ENCODE data around the gene IRX5.
A peak's percentile ranks its signal among the peaks of the same experiment; 100 is the strongest.

The IRX5 gene

DNA sequence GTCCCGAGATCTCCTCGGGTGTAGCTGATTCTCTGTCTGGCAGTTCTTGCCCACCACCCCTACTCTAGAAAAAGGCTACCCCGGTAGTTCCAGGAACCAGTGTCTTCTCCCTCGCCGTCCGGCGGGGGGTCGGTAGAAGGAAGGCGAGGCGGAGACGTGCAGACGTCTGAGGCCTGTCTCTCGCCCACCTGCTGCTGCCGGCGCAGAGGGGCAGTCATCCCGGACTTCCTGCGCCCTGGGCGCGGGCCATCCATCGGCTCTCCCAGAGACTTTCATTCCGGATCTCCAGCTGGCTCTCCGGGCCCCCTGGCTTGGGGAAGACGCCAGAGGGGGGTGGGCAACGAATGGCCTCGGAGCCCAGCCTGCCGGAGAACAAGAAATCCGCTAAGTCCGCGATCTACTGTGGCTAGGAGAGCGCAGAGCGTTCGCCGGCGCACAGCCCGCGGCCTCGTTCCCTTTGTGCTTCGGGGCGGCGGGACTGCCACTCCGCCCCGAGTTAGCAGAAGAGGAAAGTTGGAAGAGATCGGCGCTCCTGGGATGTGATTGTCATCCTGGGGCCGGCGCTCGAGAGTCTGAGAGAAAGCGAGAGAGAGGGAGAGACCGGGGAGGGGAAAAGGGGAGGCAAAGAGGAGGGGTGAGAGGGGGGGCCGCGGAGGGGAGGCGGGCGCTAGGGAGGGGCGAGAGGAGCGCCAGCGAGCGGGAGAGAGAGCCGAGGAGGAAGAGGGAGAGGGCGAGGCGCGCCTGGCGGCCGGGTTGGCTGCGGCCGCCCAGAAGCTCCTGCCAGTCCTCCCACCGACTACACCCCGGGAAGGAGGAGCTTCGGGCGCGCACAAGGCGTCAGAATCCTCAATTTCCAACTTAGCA, at the start of gene IRX5:
TSS of gene IRX5 (plus strand) at position 861 of the 864 bp plus-strand sequence. CDS start 334 bp downstream, outside the sequence.
- DNase-seq: peak; percentile 8

DNA sequence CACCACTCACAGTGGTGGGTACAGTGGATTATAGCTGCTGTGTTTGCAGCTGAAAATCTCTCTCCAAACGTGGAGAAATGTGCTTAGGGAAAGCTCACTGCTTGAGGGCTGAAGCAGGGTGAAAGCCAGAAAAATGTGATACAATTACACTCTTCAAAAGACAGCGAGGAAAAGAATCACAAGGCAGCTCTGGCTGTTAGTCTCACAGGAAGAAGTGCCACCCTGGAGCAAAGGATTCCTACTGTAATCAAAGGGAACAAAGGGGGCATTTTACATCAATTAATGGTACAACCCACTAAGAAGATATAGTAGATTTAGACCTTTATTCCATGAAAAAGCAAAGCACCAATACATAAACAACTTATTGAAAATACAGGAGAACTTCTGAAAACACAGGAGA, 48.1 kb upstream of the IRX5 start:
- DNase-seq: no peak

DNA sequence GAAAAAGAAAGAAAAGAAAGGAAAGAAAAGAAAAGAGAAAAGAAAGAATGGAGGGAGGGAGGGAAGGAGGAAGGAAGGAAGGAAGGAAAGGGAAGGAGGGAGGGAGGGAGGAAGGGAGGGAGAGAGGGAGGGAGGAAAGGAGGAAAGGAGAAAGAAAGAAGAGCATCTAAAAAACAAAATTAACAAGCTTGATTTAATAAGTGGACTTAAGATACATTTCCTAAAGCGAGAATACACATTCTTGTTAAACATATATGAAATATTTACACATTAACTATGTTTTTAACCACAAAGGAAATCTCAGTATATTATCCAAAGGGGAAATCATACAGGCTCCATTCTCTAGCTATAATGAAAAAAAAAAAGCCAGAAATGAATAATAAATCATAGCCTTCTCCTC, 47.3 kb upstream of the IRX5 start:
- DNase-seq: no peak

DNA sequence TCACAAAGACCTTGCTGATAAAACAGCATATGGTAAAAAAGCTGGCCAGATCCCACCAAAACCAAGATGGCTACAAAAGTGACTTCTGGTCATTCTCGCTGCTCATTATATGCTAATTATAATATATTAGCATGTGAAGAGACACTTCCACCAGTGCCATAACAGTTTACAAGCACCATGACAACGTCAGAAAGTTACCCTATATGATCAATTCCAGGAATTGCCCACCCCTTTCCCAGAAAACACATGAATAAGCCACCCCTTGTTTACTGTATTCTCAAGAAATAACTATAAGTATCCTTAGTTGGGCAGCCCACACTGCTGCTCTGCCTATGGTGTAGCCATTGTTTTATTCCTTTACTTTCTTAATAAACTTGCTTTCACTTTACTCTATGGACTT, 44.6 kb upstream of the IRX5 start:
- no peak for DNase-seq

DNA sequence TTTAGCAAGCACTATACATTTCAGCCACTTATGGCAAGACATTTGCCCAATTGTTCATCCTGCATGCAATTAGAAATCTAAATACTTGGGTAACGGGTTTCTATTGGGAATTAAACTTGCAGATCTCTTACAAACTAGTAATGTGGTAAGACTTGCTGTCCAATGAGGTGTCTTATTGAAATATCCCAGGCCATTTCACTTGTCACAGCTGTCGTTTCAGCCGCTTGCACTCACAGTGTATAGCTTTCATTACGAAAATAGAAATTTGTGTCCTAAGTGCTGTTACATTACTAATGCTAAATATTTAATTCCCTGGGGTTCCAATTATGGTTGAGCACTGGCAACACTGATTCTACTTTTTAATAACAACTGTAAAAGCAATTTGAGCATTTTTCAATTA, 40.3 kb upstream of the IRX5 start:
- no peak for DNase-seq

DNA sequence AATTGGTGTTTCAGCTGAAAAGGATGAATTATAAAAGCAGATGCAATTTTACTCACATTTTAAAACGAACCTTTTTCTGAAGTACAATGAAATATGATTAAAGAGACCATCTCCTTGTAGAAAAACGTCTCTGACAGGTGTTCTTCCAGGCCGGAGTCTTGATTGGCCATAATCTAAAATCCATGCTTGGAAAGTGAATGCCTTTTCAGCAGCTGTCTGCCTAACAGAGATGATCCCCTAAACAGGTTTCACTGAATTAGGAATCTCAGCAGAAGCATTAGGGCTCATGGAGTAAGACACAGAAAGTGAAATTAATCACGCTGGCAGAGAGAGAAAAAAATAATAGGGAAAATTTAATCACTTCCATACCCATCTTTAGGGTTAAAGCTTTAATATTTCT, 39.3 kb upstream of the IRX5 start:
- no peak for DNase-seq

DNA sequence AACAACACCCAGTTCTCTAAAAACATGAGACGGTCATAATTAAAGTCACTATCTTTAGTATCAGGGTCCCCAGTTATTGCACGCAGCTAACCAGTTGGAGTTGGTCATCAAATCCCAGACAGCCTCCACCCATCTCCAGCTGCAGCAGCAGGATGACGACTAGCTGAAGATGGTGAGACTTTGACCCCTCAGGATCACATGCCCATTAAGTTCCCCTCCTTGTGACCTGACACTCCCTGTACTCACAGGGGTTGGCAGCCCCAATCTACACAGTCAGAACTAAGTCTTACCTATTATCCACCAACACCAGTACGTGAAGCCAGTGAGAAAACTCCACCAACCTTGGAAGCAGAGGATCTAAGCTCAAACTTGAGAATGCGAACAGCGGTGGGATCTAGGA, 37.7 kb upstream of the IRX5 start:
- no peak for DNase-seq

DNA sequence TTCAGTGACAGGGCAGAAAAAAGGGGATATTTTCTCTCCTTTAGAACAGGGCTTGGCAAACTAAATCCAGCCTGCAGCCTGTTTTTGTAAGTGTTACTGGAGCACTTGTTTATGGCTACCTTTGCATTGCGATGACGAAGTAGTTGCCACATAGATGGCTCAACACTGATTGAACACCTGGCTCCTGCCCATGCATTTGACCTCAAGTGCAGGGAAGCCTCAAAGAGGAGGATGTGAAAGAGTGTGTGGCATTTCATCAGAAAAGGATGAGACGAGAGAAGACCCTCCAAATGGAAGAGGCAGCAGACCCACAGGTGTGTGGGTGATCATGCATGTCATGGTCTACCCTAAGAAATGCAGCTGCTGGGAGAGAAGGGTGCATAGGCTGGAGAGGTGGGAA, 32.7 kb upstream of the IRX5 start:
- no peak for DNase-seq

DNA sequence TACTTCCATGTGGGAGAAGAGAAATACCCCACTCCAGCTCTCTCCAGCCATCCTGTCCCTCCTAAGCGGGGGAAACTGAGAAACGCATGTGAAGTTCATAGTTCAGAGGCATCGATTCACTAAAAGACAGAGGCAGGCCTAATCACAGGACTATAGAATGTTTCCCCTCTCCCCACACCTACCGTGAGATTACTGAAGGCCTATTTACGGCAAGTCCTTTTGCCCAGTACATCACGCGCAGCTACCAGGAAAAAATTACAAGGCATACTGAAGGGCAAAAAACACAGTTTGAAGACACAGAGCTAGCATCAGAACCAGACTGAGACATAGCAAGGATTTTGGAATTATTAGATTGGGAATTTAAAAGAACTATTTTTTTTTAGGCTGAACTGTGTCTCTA, 29.1 kb upstream of the IRX5 start:
- no peak for DNase-seq

DNA sequence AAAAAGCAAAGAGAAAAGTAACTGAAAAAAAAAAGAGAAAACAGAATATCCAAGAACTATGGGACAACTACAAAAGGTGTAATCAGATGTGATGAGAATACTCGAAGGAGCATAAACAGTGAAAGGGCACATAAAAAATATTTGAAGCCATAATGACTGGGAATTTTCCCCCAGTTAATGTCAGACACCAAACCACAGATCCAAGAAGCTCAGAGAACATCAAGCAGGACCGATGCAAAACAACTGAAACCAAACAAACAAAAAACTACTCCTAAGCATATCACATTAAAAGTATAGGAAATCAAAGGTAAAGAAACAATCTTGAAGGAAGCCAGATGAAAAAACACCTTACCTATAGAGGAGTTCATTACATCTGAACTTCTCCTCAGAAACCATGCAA, 27.6 kb upstream of the IRX5 start:
- DNase-seq: no peak

DNA sequence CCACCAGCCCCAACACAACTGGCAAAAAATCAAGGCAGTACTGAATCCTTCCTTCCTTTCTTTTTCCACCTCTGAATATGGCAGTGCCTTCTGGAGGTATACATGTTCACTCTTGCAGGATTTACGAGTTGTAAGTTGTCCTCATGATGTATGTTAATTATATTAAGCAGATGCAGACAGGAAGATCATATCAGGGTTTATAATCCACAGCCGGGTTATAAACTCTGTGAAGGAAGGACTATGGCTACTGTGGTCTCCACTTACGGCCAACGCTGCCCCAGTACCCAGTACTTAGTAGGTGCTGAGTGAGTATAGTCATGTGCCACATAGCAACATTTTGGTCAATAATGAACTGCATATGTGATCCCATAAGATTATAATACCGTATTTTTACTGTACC, 19.6 kb upstream of the IRX5 start:
- no peak for DNase-seq

DNA sequence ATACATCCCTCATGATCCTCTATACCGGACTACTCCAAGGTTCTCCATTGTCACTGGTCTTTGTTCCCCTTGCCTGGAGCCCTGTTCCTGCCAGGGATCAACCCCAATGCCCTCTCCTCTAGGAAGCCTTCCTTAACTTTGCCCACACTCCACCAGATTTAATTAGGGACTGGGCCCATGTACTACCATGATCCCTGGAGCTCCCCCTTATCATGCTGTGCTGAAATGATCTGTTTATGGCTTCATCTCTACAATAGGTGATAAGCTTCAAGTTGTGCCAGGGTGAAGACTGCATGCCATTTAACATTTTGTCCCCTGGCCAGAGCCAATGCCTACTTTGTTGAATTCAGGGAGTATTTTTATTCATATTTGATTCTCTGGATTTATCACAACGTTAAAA, 17.9 kb upstream of the IRX5 start:
- DNase-seq: no peak

DNA sequence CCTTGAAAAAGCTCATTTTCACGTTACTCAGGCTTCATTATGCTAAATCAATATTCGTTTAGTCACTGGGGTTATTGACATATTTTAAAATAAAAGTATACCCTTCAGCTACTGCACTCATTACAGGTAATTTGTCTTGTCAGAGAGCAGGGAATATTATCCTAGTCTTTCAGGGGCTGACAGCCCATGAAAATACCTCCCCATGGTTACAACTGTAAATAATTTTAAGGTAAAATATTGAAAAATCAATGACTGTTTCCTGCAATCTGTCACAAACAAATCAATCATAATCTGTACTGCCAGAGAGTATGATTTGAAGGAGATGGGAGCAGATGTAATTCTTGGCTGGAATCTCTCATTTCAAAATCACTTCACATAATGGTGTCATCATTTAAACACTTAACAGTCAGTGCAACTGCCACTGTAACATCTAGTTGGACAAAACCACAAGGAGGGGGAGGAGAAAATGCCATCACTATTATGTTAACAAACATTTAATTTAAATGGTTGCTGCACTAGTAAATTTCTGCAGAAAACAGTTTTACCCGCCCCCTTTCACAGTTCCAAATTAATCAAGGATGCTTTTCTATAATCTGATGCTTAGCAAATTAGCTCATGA, 9.3 kb upstream of the IRX5 start:
- DNase-seq: no peak

DNA sequence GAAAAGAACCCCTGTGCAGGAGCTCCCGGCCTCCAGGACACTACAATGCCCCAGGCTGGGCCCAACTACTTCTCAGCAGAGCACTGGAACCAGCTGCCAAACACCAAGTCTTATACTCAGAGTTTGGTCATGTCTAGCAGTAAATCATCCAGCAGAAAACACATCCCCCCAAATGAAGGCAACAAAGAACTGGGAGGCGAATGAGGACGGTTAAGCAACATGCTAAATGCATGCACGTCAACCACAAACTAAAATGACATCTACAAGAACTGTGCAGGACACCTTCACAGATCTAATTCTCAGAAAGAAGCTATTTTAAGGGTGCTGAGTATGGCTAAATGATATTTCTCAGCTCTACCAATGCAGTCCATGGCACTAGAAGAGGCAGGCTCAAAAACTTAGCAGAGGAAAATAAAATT, 7.6 kb upstream of the IRX5 start:
- DNase-seq: no peak

DNA sequence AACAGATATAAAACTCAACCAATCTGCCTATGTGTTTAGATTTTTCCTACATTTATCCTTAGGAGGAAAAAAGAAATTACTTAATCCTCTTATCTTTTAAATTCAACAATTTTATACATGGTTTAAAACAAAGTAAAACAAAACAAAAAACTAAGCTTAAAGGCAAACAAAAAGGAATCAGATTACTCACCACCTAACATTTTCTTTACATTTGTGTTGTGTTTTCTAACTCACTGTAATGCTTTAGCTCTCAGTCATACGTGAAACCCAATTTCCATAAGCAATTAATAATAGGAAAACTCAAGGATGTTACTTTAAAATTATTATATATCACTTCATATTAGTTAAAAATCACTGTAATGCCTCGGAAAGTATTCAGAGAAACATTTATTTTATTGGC, 6.7 kb upstream of the IRX5 start:
- no peak for DNase-seq

DNA sequence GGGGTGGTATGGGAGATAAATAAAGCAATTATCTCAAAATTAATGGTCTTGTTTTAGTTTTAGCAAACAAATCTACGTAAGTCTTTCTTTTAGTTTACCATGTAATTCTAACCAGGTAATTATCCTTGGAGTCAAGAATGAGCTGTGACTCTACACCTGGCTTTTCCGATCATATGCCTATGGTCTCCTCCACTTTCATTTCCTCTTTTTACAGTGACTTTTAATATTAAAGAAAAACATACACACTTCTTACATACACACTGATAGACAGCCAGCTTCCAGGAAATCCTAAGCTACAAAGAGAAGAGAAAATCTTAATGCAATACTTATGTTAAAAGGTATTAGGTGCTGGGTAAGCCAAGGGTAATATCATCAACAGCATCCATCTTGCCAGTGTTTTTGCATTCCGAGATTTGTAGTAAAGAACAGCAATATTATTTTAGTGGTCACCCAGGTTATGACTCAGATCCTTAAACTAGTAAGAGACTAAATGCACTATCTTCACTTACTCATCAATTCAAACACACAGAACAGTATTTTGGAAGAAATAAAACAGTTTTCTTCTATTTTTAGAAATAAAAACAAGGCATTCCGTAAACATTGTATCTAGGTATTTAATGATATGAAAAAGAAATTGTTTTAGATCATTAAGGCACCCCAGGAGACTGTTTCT, 4.4 kb upstream of the IRX5 start:
- no peak for DNase-seq

DNA sequence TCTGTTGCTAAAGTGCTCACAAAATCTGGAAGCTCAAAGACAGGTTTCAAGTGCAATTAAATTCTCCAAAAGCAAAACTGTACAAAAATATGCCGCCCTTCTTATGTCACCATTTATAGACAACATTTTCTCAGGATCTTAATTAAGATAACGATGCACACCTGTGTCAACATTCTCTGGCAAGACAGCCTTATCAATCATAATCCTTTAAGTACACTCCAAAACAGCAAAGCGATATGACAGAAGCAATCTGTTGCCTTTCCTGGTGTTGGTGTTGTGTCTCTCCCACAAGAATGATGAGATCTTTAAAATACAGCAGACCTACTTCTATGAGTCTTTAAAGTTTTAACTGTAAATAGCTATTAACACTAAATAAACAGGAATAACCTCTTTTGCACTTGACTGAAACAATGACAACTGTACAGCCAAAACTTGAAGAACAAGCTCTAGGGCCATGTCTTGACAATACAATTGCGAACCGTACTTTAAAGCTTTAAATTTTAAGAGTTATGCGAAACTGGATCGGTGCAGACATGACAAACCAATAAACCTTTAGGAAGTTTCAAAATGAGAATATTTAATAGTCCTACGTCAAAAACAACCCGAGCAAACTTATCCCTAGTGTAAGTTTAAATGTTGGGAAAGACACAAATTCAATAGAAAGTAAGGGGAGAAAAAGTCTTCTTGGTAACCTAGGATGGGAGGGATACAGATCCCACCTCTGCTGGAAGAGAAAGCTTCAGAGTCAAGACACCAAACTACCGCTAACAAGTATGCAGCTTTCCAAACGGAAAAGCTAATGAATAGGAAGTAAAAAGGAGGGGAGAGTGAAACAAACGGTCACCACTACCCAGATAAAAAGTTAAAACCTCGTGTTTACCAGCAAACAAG, 3.3 kb upstream of the IRX5 start:
- DNase-seq: no peak

DNA sequence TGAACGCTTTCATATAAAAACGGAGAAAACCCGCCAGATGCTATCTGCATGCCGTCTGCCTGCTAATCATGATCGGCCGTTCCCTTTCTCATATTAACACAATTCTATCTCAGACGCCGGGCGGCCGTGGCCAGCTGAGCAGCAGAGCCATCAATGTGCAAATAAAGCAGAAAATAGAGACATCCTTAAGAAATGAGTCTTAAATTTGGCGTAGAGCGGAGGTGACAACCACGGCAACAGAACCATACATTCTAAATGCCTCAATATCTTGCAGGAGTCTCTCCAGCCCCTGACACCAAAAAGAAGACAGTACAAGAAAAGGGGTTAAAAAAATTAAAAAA, 2.7 kb upstream of the IRX5 start:
- DNase-seq: no peak

DNA sequence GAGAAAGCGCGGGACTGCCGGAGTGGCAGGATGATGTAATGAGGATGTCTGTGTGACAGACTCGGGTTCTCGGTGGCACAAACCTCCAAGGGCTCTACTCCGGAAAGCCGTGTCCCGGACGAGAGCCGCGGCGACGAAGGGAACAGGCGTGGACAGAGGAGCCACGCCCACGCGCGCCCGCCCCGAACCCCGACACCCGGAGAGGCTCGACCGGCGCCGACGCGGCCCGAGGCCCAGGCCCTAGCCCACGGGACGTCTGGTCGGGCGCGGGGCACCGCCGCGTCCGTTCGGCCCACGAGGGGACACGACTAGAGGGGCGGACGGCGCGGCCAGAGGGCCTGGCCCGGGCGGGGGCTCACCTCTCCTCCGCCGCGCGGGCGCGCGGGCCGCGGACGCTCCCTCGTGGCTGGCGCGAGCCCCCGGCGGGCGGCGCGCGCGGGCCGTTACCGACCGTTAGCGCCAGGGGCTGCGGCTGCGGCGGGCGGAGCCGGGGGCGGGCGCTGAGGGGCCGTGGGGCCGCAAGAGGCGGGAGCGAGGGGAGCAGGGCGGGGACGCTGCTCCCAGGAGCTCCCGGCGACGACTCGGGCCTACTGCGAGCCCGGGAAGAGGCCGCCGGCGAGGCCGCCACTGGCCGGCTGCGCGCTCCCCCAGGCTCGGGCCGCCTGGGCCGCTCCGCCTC, 2.1 kb upstream of the IRX5 start:
- peak; percentile 25 for DNase-seq

DNA sequence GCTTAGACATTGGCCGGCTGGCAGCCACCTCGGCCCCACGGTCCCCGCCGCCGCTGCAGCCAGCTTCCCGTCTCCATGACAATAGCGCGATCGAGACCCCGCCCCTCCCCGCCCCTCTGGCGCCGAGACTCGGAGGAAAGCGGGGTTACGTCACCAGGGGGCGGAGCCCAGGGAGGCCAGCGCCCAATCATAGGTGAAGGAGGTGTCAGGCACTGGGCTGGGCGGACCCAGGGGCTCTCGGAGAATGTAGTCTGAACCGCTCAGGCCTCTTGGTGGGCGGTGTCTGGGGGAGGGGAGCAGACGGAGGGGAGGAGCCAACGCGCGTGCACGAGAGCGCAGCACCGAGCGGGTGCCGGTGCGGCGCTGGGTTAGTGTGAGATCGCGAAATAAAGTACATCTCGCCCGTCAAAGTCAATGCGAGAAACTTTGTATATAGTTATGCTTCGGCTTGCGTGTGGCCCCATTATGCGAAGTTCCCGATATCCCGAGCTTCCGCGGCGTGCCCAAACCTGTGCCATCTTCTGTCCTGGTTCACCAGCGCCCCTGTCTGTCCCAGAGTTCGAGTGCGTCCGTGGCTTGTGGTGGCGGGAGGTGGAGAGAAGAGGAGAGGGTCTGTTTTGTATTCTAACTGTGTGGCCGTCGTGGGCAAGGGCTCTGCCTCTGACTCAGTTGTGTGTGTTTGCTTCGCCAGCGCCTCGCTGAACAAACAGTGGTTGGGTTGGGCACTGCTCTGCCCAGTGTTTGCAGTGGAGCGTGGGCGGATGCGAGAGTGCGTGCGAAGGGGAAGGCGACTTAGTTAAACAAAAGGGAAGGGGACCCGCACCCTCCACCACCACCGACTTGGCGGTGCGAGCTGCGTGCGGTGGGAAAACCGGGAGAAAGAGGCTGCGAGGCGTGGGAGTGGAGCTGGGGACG, 1.3 kb upstream of the IRX5 start:
- DNase-seq: peak; percentile 91

DNA sequence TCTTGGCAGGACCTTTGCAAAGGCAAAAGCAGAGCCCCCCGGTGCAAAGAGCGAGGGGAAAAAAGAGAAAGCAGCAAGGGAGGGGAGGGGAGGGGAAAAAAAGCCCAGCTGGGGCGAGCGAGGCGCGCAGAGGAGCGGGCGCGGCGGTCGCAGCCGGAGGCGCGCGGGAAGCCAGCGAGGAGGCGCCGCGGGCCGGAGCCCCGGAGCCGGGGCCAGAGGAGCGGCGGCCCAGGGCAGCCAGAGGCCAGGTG, 129 bp downstream of the IRX5 start:
- no peak for DNase-seq

Data from stimulated activated naive CD4-positive, alpha-beta T cell treated with Interleukin-2 at 50 U/mL for 16 hours (primary cell).